MG63 (cell line): Measurements from ENCODE around the gene FIZ1. TPM values are rescaled to one million over a fixed set of nuclear protein-coding genes. Genes with fewer than 3 reads are reported as not detected.

Experiments
- DNase-seq: peaks from one replicate; pipeline ENCODE4 v3.0.0-alpha.2; 2020
- H3K27me3 ChIP-seq: fragments of 250-450 bp; sonication (Bioruptor Pico); 2 replicates; pipeline ENCODE4 v1.5.1; 2020; ENCODE audit warnings: mild to moderate bottlenecking, moderate library complexity
- H3K36me3 ChIP-seq: fragments of 250-450 bp; sonication (Bioruptor Pico); 2 replicates; pipeline ENCODE4 v1.5.1; 2020; ENCODE audit warnings: mild to moderate bottlenecking, moderate library complexity
- H3K4me3 ChIP-seq: fragments of 250-450 bp; sonication (Bioruptor Pico); 2 replicates; pipeline ENCODE4 v1.5.1; 2020; ENCODE audit warnings: mild to moderate bottlenecking, moderate library complexity
- H3K9me3 ChIP-seq: fragments of 250-450 bp; sonication (Bioruptor Pico); 2 replicates; pipeline ENCODE4 v1.5.1; 2020; ENCODE audit warnings: mild to moderate bottlenecking, moderate library complexity
- total RNA-seq: library from RNA; depleted of rRNA; stranded (reverse); fragments of >200 nt; shearing (Covaris generic); gene quantifications from 2 replicates; pipeline ENCODE4 v1.2.3, GENCODE V29; 2014; ENCODE audit warnings: low replicate concordance; rRNA removed

The FIZ1 gene
- total RNA-seq, 1 experiment from 2014 or later = 4.0 TPM

DNA sequence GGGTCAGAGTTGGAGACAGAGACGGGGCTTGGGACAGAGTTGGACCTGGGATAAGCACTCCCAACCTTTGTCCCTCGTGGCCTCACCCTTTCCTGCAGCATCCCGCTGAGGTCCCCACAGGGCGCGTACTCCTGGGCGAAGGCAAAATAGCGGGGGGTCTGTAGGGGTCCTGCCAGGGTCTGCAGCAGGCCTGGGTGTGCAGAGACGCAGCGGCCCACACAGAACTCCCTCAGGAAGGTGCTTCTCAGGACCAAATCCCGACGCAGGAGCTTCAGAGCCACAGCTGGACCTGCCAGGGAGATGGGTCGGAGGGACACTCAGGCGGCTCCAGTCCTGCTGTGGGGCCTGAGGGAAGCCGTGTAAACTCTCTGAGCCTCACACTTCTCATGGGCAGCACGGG is 55.3 kb downstream of the FIZ1 start:
- no peaks in the 10 kb centered on the region for H3K9me3 ChIP-seq
- H3K4me3 ChIP-seq = no peak overlapping the region
- no peak for DNase-seq
- H3K36me3 ChIP-seq = no peaks in the 10 kb centered on the region
- H3K27me3 ChIP-seq = no peaks in the 10 kb centered on the region

DNA sequence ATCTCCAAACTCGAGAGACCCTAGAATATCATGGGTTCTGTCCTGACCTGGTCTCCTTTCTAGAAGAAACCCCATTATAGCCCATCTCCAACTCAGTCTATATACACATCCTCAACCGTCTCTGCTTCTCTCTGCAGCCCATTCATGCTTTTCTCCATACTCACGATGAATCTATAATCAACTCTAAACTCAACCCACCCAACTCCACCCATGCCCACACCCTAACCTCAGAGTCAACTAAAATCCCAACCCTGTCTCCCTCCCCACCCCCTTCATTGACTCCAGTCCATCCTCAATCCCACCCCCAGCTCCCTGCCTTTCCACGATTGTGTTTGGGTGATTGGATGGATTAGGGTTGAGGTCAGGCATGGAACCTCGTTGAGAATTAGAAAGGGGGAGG is 55.8 kb downstream of the FIZ1 start:
- DNase-seq = no peak
- no peaks in the 10 kb centered on the region for H3K9me3 ChIP-seq

GRCh38 chr19:55542292-55542855 is 56.9 kb downstream of the FIZ1 start:
- H3K9me3 ChIP-seq = no peaks in the 10 kb centered on the region
- no peak for DNase-seq
- H3K36me3 ChIP-seq = no peaks in the 10 kb centered on the region
- no peaks in the 10 kb centered on the region for H3K27me3 ChIP-seq
- no peak overlapping the region for H3K4me3 ChIP-seq

More for the DNA sequence above, 55.8 kb downstream of the FIZ1 start:
- H3K27me3 ChIP-seq = no peaks in the 10 kb centered on the region
- H3K4me3 ChIP-seq = no peak overlapping the region
- no peaks in the 10 kb centered on the region for H3K36me3 ChIP-seq

Other genes starting within 250 kb of the FIZ1 start
- not detected in 2 replicates for gene COX6B2, start 244.8 kb downstream of the FIZ1 start, total RNA-seq
- not detected in 2 replicates for gene GARIN5B, start 236.3 kb downstream of the FIZ1 start, total RNA-seq
- gene IL11, start 229.1 kb downstream of the FIZ1 start, total RNA-seq = 0.95 TPM in 1 of 2 replicates, not detected in the other
- not detected in 2 replicates for gene TMEM190, start 222.7 kb downstream of the FIZ1 start, total RNA-seq
- gene TMEM238, start 215.2 kb downstream of the FIZ1 start, total RNA-seq = 3.5 TPM in 1 of 2 replicates, not detected in the other
- gene RPL28, start 213.6 kb downstream of the FIZ1 start, total RNA-seq = 127 and 409 TPM in 2 replicates
- gene UBE2S, start 191.7 kb downstream of the FIZ1 start, total RNA-seq = 369 and 440 TPM in 2 replicates
- gene SHISA7, start 156.2 kb downstream of the FIZ1 start, total RNA-seq = not detected in 2 replicates
- gene ISOC2, start 137.9 kb downstream of the FIZ1 start, total RNA-seq = 149 and 180 TPM in 2 replicates
- not detected in 2 replicates for gene C19orf85, start 134.8 kb downstream of the FIZ1 start, total RNA-seq
- 3.1 and 4.0 TPM in 2 replicates for gene ZNF628, start 122.9 kb downstream of the FIZ1 start, total RNA-seq
- 19.7 and 35.1 TPM in 2 replicates for gene NAT14, start 114.3 kb downstream of the FIZ1 start, total RNA-seq
- gene SSC5D, start 111.1 kb downstream of the FIZ1 start, total RNA-seq = 1.4 TPM in 1 of 2 replicates, not detected in the other
- 0.20 TPM in 1 of 2 replicates, not detected in the other for gene SBK2, start 62.4 kb downstream of the FIZ1 start, total RNA-seq
- 0.43 TPM in 1 of 2 replicates, not detected in the other for gene SBK3, start 54.0 kb downstream of the FIZ1 start, total RNA-seq
- gene ZNF579, start 18.7 kb downstream of the FIZ1 start, total RNA-seq = 7.2 and 8.6 TPM in 2 replicates
- gene ZNF524, start 771 bp upstream of the FIZ1 start, total RNA-seq = 7.9 and 22.4 TPM in 2 replicates
- gene ZNF865, start 6.1 kb upstream of the FIZ1 start, total RNA-seq = 0.66 and 0.69 TPM in 2 replicates
- 9.0 and 12.6 TPM in 2 replicates for gene ZNF784, start 25.0 kb upstream of the FIZ1 start, total RNA-seq
- gene ZNF580, start 41.5 kb upstream of the FIZ1 start, total RNA-seq = 7.5 and 8.0 TPM in 2 replicates
- gene ZNF581, start 44.1 kb upstream of the FIZ1 start, total RNA-seq = 8.7 and 17.5 TPM in 2 replicates
- 1.3 and 4.8 TPM in 2 replicates for gene CCDC106, start 48.7 kb upstream of the FIZ1 start, total RNA-seq
- 128 and 226 TPM in 2 replicates for gene U2AF2, start 55.5 kb upstream of the FIZ1 start, total RNA-seq
- gene EPN1, start 75.7 kb upstream of the FIZ1 start, total RNA-seq = 57.1 and 158 TPM in 2 replicates
- gene NLRP9, start 138.9 kb upstream of the FIZ1 start, total RNA-seq = not detected in 2 replicates
- gene RFPL4A, start 159.6 kb upstream of the FIZ1 start, total RNA-seq = not detected in 2 replicates
- gene RFPL4AL1, start 169.6 kb upstream of the FIZ1 start, total RNA-seq = not detected in 2 replicates
- not detected in 2 replicates for gene NLRP11, start 232.5 kb upstream of the FIZ1 start, total RNA-seq
- gene NLRP4, start 237.0 kb upstream of the FIZ1 start, total RNA-seq = not detected in 2 replicates